ENCODE data around the gene PIN4. TPM values are rescaled to one million over a fixed set of nuclear protein-coding genes. Genes with fewer than 3 reads are reported as not detected.

The PIN4 gene
- polyA plus RNA-seq, 2 of the 4 experiments (the other 2 are of a cell fraction) = 43.4 to 105 TPM

DNA sequence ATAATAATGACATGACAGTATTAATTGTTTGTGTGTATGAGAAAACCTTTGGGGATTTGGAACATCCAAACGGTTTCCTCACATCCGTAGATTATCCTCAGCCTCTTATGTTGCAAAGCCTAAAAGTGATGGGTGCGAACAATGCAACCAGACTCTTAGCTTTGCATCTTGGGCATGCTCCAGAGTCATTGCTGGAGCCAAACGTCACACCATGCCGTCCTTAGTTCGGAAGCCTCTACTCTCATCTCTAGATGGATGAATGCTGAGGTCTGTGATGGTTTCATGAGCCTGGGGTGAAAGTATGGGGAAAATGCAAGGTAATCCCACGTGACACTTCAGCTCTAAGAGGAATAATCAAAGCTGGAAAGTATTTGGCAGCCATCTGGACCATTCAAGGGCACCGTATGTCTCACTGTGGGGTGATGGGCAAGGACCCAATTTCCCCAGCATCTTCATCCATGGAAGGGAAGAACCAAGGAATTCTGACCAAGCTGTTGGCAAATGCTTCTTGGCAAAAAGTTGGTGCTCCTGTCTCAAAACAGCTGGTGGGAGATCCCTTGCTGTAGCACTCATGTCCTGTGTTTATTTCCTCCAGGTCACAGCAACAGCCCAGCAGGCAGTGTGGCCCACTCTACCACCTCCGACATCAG is 43.6 kb upstream of the PIN4 start:
- ChIA-PET POLR2A (no interaction called here), CTCF (interaction anchor here (1.5 kb wide), 1 partner anchor 12 kb away, joined by 3 read pairs; no protein-coding TSS in a partner anchor)
- Histone ChIP-seq H3K4me1 (no peaks in the 10 kb centered on the region), H3K9me3 (no peaks in the 10 kb centered on the region), H3K27ac (no peak overlapping the region), H3K4me2 (no peak overlapping the region), H3K4me3 (no peak overlapping the region)
- TF ChIP-seq, protein P1, sequence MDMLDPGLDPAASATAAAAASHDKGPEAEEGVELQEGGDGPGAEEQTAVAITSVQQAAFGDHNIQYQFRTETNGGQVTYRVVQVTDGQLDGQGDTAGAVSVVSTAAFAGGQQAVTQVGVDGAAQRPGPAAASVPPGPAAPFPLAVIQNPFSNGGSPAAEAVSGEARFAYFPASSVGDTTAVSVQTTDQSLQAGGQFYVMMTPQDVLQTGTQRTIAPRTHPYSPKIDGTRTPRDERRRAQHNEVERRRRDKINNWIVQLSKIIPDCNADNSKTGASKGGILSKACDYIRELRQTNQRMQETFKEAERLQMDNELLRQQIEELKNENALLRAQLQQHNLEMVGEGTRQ (IDR thresholded peaks at IDR 0.05) = no peak
- no peak for TF ChIP-seq FOXS1 (CRISPR knock-in tag; IDR thresholded peaks at IDR 0.05)
- no peak for TF ChIP-seq ZFP36 (IDR thresholded peaks at IDR 0.05; ENCODE audit: borderline replicate concordance, partially characterized antibody)
- TF ChIP-seq, protein P2, sequence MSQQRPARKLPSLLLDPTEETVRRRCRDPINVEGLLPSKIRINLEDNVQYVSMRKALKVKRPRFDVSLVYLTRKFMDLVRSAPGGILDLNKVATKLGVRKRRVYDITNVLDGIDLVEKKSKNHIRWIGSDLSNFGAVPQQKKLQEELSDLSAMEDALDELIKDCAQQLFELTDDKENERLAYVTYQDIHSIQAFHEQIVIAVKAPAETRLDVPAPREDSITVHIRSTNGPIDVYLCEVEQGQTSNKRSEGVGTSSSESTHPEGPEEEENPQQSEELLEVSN (IDR thresholded peaks at IDR 0.05; ENCODE audit: borderline replicate concordance, low read depth) = no peak
- no peak for TF ChIP-seq BHLHE40 (IDR thresholded peaks at IDR 0.05; ENCODE audit: low read depth, low read length)
- TF ChIP-seq ZC3H11A (IDR thresholded peaks at IDR 0.05) = no peak
- TF ChIP-seq CBX2 (IDR thresholded peaks at IDR 0.05; ENCODE audit: borderline replicate concordance, low read depth) = no peak
- TF ChIP-seq GATA3 (IDR thresholded peaks at IDR 0.05; ENCODE audit: borderline replicate concordance) = no peak
- no peak for TF ChIP-seq RARB (CRISPR knock-in tag; IDR thresholded peaks at IDR 0.05)
- FAIRE-seq (no peak), ATAC-seq (no peak), DNase-seq (ENCODE audit: low read depth in 1 of 2, low spot score in 1 of 2) (no peak)
- 57% methylated on average over 7 of the region's 9 CpGs for WGBS (ENCODE audit: missing lambda C conversion rate)

DNA sequence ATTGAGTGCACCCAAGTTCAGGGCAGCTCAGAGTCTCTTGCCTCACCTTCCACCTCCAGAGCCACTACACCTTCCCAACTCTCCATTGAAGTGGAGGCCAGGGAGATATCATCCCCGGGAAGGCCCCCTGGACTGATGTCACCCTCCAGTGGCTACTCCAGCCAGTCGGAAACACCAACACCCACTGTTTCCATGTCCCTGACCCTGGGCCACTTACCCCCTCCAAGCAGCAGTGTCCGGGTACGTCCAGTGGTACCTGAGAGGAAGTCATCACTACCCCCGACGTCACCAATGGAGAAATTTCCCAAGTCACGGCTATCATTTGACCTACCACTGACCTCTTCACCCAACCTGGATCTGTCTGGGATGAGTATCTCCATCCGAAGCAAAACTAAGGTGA is 42.0 kb upstream of the PIN4 start:
- ChIA-PET CTCF (interaction anchor here (1.3 to 1.5 kb wide), 2 partner anchors 13 to 121 kb away, joined by 3 read pairs; no protein-coding TSS in a partner anchor), POLR2A (no interaction called here)
- H3K4me3 ChIP-seq = no peak overlapping the region
- no peak for ATAC-seq
- no peak for TF ChIP-seq BHLHE40 (IDR thresholded peaks at IDR 0.05; ENCODE audit: low read depth, low read length)
- TF ChIP-seq FOSL2 (IDR thresholded peaks at IDR 0.05) = no peak
- no peak for TF ChIP-seq FOSL2 (CRISPR knock-in tag; IDR thresholded peaks at IDR 0.05)
- TF ChIP-seq, protein P3, sequence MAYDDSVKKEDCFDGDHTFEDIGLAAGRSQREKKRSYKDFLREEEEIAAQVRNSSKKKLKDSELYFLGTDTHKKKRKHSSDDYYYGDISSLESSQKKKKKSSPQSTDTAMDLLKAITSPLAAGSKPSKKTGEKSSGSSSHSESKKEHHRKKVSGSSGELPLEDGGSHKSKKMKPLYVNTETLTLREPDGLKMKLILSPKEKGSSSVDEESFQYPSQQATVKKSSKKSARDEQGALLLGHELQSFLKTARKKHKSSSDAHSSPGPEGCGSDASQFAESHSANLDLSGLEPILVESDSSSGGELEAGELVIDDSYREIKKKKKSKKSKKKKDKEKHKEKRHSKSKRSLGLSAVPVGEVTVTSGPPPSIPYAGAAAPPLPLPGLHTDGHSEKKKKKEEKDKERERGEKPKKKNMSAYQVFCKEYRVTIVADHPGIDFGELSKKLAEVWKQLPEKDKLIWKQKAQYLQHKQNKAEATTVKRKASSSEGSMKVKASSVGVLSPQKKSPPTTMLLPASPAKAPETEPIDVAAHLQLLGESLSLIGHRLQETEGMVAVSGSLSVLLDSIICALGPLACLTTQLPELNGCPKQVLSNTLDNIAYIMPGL (CRISPR knock-in tag; IDR thresholded peaks at IDR 0.05; ENCODE audit: borderline replicate concordance) = no peak
- no peak for TF ChIP-seq RCOR1 (IDR thresholded peaks at IDR 0.05; ENCODE audit: low read depth, low read length)
- TF ChIP-seq ZNF302 (CRISPR knock-in tag; IDR thresholded peaks at IDR 0.05) = no peak
- no peak for TF ChIP-seq NFE2L2 (conservative IDR thresholded peaks at IDR 0.05; ENCODE audit: low read length)
- TF ChIP-seq ZSCAN20 (CRISPR knock-in tag; IDR thresholded peaks at IDR 0.05) = no peak
- TF ChIP-seq RNF2 (IDR thresholded peaks at IDR 0.05; ENCODE audit: borderline replicate concordance, low read depth) = no peak
- TF ChIP-seq, protein P4, sequence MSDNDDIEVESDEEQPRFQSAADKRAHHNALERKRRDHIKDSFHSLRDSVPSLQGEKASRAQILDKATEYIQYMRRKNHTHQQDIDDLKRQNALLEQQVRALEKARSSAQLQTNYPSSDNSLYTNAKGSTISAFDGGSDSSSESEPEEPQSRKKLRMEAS (IDR thresholded peaks at IDR 0.05) = no peak
- TF ChIP-seq CBX2 (IDR thresholded peaks at IDR 0.05; ENCODE audit: borderline replicate concordance, low read depth) = no peak
- TF ChIP-seq, protein P5, sequence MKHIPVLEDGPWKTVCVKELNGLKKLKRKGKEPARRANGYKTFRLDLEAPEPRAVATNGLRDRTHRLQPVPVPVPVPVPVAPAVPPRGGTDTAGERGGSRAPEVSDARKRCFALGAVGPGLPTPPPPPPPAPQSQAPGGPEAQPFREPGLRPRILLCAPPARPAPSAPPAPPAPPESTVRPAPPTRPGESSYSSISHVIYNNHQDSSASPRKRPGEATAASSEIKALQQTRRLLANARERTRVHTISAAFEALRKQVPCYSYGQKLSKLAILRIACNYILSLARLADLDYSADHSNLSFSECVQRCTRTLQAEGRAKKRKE (CRISPR knock-in tag; IDR thresholded peaks at IDR 0.05; ENCODE audit: low read depth) = no peak
- TF ChIP-seq KDM1A (IDR thresholded peaks at IDR 0.05; ENCODE audit: low read depth) = no peak
- no peak for TF ChIP-seq HOXA7 (CRISPR knock-in tag; IDR thresholded peaks at IDR 0.05)
- TF ChIP-seq SMC3 (IDR thresholded peaks at IDR 0.05) = no peak
- no peak for TF ChIP-seq HDAC2 (IDR thresholded peaks at IDR 0.05)
- no peak overlapping the region for H3K4me2 ChIP-seq
- FAIRE-seq = no peak
- no peak overlapping the region for H3K27ac ChIP-seq
- H3K4me1 ChIP-seq = no peaks in the 10 kb centered on the region
- 66% methylated on average over 8 of the region's 8 CpGs for WGBS (ENCODE audit: missing lambda C conversion rate)
- DNase-seq (ENCODE audit: low read depth in 1 of 2, low spot score in 1 of 2) = no peak
- H3K9me3 ChIP-seq = no peaks in the 10 kb centered on the region
